AG04450 (cell line): ENCODE results near the gene TRIM69. TPM values are rescaled to one million over a fixed set of nuclear protein-coding genes. Genes with fewer than 3 reads are reported as not detected.
"Not testable (repeated sequence)": the region's sequence is repeated elsewhere in the genome, so short reads cannot be mapped to it uniquely, and the experiment has no call there.

Experiments
- CTCF ChIA-PET: fragments of 300-600, 350-600 bp; formaldehyde crosslinking; extraction: SDS; loops from one replicate; lab custom pipeline; 2022; ENCODE audit warnings: antibody characterized with exemption, inconsistent platforms; lab: Charles Lee
- POLR2A ChIA-PET: fragments of 350-600 bp; formaldehyde crosslinking; extraction: SDS; loops from one replicate; lab custom pipeline; 2021; ENCODE audit warnings: antibody characterized with exemption, inconsistent platforms; lab: Yijun Ruan, JAX
- DNase-seq: peaks from one replicate; pipeline ENCODE4 v3.0.0-alpha.2; 2011; ENCODE audit warnings: low read depth, low spot score
- H3K27ac ChIP-seq: one replicate; pipeline ENCODE4 v1.5.1; 2012; ENCODE audit warnings: low read depth, low read length, control low read depth
- H3K27me3 ChIP-seq: one replicate; pipeline ENCODE4 v1.6.0; 2012; ENCODE audit warnings: low read length; ENCODE audit not compliant: control insufficient read depth, insufficient read depth
- H3K4me3 ChIP-seq: 2 replicates; pipeline ENCODE4 v1.5.1; 2011; ENCODE audit warnings: mild to moderate bottlenecking, low read depth, low read length, control low read depth
- H3K9me3 ChIP-seq: 2 replicates; pipeline ENCODE4 v1.5.1; 2012; ENCODE audit warnings: low read length; ENCODE audit not compliant: control insufficient read depth, insufficient read depth
- CTCF ChIP-seq: IDR thresholded peaks from 2 replicates; pipeline ENCODE4 v1.5.1; 2011; ENCODE audit warnings: low read depth, low read length, control low read depth, inconsistent platforms
- polyA plus RNA-seq: library from polyadenylated mRNA; depleted of rRNA; stranded (reverse); fragments of >200 nt; gene quantifications from 2 replicates; pipeline ENCODE4 v1.2.3, GENCODE V29; 2011

Gene TRIM69
- polyA plus RNA-seq, 1 experiment, result 16.4 TPM

GRCh38 chr15:44775953-44776352 lies 39.6 kb downstream of the TRIM69 start:
- POLR2A ChIA-PET, result no interaction called here
- TF ChIP-seq CTCF, result no peak
- DNase-seq, result no peak
- Histone ChIP-seq H3K4me3 (no peak overlapping the region), H3K27ac (no peak overlapping the region), H3K9me3 (no peaks in the 10 kb centered on the region), H3K27me3 (no peaks in the 10 kb centered on the region)
- CTCF ChIA-PET, result interaction anchor here (1.0 kb wide), 1 partner anchor 38 kb away, joined by 3 read pairs; no protein-coding TSS in a partner anchor

- Histone ChIP-seq H3K27ac (no peak overlapping the region), H3K4me3 (no peak overlapping the region), H3K27me3 (no peaks in the 10 kb centered on the region), H3K9me3 (no peaks in the 10 kb centered on the region)
- no peak for TF ChIP-seq CTCF
- ChIA-PET POLR2A (no interaction called here), CTCF (interaction anchor here (0.6 kb wide), 1 partner anchor 19 kb away, joined by 4 read pairs; no protein-coding TSS in a partner anchor)
- no peak for DNase-seq
Observed at GRCh38 chr15:44779761-44780160, 43.4 kb downstream of the TRIM69 start.

GRCh38 chr15:44780608-44781007 lies 44.3 kb downstream of the TRIM69 start:
- Histone ChIP-seq H3K4me3 (no peak overlapping the region), H3K27ac (no peak overlapping the region), H3K9me3 (no peaks in the 10 kb centered on the region), H3K27me3 (no peaks in the 10 kb centered on the region)
- CTCF ChIA-PET, result interaction anchor here (1.0 to 1.4 kb wide), 2 partner anchors 117 to 202 kb away, joined by 3 to 4 read pairs; partner anchors contain the start of gene SPG11
- no peak for DNase-seq
- TF ChIP-seq CTCF, result no peak
- POLR2A ChIA-PET, result no interaction called here

- Histone ChIP-seq H3K9me3 (no peaks in the 10 kb centered on the region), H3K4me3 (no peak overlapping the region), H3K27me3 (no peaks in the 10 kb centered on the region), H3K27ac (no peak overlapping the region)
- no peak for TF ChIP-seq CTCF
- POLR2A ChIA-PET, result no interaction called here
- DNase-seq, result no peak
- CTCF ChIA-PET, result interaction anchor here (1.0 to 1.4 kb wide), 2 partner anchors 118 to 202 kb away, joined by 3 to 4 read pairs; partner anchors contain the start of gene SPG11
Observed at GRCh38 chr15:44781128-44781810, 44.9 kb downstream of the TRIM69 start.

GRCh38 chr15:44782516-44782915 lies 46.2 kb downstream of the TRIM69 start:
- DNase-seq, result no peak
- POLR2A ChIA-PET, result no interaction called here
- H3K27ac ChIP-seq, result no peak overlapping the region

GRCh38 chr15:44784918-44785274 lies 48.6 kb downstream of the TRIM69 start:
- peaks cover 11% of the 10 kb centered on the region for H3K27me3 ChIP-seq
- H3K9me3 ChIP-seq, H3K4me3 ChIP-seq, DNase-seq, POLR2A ChIA-PET, H3K27ac ChIP-seq: not testable (repeated sequence)
- CTCF ChIA-PET, result interaction anchor here (1.6 kb wide), 1 partner anchor 199 kb away, joined by 5 read pairs; no protein-coding TSS in a partner anchor

More at GRCh38 chr15:44782516-44782915, 46.2 kb downstream of the TRIM69 start:
- Histone ChIP-seq H3K27me3 (peaks cover 7% of the 10 kb centered on the region), H3K4me3 (no peak overlapping the region), H3K9me3 (no peaks in the 10 kb centered on the region)
- no peak for TF ChIP-seq CTCF
- CTCF ChIA-PET, result no interaction called here
